Endometrium (tissue), 2 donors: Measurements from ENCODE around the gene SCARF2.
"Not testable (repeated sequence)": the region's sequence is repeated elsewhere in the genome, so short reads cannot be mapped to it uniquely, and the experiment has no call there.

Source experiments
- FAIRE-seq: peaks from 2 replicates; lab custom pipeline; 2012; peaks lifted over from hg19 to GRCh38; lab: Jason Lieb, UNC
- donor health status: control.
- donor health status: control.

SCARF2 gene

GRCh38 chr22:20459152-20459542, 21.5 kb upstream of the SCARF2 start:
- no peak for FAIRE-seq

GRCh38 chr22:20458530-20459151, 21.0 kb upstream of the SCARF2 start:
- FAIRE-seq = no peak

- no peak for FAIRE-seq
Measured at GRCh38 chr22:20457506-20458240, 20.0 kb upstream of the SCARF2 start.

GRCh38 chr22:20456722-20457076, 19.1 kb upstream of the SCARF2 start:
- no peak for FAIRE-seq

- no peak for FAIRE-seq
Measured at GRCh38 chr22:20456064-20456721, 18.6 kb upstream of the SCARF2 start.

GRCh38 chr22:20455709-20456063, 18.1 kb upstream of the SCARF2 start:
- no peak for FAIRE-seq

GRCh38 chr22:20453222-20453621, 15.6 kb upstream of the SCARF2 start:
- FAIRE-seq = no peak

- FAIRE-seq = no peak
Measured at GRCh38 chr22:20451920-20452319, 14.3 kb upstream of the SCARF2 start.

- not testable (repeated sequence) for FAIRE-seq
Measured at GRCh38 chr22:20451129-20451778, 13.6 kb upstream of the SCARF2 start.

GRCh38 chr22:20450551-20450906, 12.9 kb upstream of the SCARF2 start:
- no peak for FAIRE-seq

GRCh38 chr22:20449819-20450550, 12.4 kb upstream of the SCARF2 start:
- FAIRE-seq = no peak

- no peak for FAIRE-seq
Measured at GRCh38 chr22:20448630-20449029, 11.0 kb upstream of the SCARF2 start.

- FAIRE-seq = no peak
Measured at GRCh38 chr22:20446383-20446970, 8.9 kb upstream of the SCARF2 start.

- no peak for FAIRE-seq
Measured at GRCh38 chr22:20444325-20444724, 6.7 kb upstream of the SCARF2 start.

GRCh38 chr22:20442485-20443284, 5.1 kb upstream of the SCARF2 start:
- no peak for FAIRE-seq

- FAIRE-seq = no peak
Measured at GRCh38 chr22:20441631-20442484, 4.2 kb upstream of the SCARF2 start.

GRCh38 chr22:20440637-20441591, 3.3 kb upstream of the SCARF2 start:
- no peak for FAIRE-seq

- no peak for FAIRE-seq
Measured at GRCh38 chr22:20439928-20440575, 2.4 kb upstream of the SCARF2 start.

- no peak for FAIRE-seq
Measured at GRCh38 chr22:20439556-20439927, 1.9 kb upstream of the SCARF2 start.
